GM18499 (cell line): ENCODE results near the gene C9orf43.
A peak's percentile ranks its signal among the peaks of the same experiment; 100 is the strongest.
"Not testable (repeated sequence)": the region's sequence is repeated elsewhere in the genome, so short reads cannot be mapped to it uniquely, and the experiment has no call there.

ENCODE experiments used
- ATAC-seq: cut with Tn5 transposase; IDR thresholded peaks from one replicate; pipeline ENCODE4 v1.9.1; 2021; ENCODE audit warnings: moderate number of reproducible peaks; ENCODE audit not compliant: insufficient read depth, unreplicated experiment

C9orf43 gene

DNA sequence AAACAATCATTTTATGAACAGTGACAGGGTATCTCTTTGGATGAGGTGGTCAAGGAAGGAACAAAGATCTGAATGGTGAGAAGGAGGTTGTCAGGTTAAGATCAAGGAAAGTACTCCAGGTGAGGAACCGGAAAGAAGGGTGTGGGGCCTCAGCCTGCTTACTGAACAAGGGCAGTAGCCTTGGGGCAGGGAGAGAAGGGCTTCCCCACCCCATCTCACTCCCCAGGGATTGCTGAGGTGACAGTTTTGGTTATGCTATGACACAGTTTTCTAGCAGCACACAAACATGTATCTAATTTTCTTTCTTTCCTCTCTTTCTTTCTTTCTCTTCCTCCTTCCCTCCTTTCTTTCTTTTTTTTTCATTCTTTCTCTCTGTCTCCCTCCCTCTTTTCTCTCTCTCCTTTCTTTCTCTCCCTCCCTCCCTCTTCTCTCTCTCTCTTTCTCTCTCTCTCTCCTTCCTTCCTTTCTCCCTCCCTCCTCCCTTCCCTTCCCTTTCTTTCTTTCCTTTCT is 29.6 kb upstream of the C9orf43 start:
- no peak for ATAC-seq

DNA sequence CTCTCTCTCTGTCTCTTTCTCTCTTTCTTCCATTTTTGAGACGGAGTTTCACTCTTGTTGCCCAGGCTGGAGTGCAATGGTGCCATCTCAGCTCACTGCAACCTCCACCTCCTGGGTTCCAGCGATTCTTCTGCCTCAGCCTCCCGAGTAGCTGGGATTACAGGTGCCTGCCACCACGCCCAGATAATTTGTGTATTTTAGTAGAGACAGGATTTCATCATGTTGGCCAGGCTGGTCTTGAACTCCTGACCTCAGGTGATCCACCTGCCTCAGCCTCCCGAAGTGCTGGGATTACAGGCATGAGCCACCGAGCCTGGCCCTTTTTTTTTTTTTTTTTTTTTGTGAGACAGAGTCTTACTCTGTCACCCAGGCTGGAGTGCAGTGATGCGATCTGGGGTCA is 29.1 kb upstream of the C9orf43 start:
- not testable (repeated sequence) for ATAC-seq

DNA sequence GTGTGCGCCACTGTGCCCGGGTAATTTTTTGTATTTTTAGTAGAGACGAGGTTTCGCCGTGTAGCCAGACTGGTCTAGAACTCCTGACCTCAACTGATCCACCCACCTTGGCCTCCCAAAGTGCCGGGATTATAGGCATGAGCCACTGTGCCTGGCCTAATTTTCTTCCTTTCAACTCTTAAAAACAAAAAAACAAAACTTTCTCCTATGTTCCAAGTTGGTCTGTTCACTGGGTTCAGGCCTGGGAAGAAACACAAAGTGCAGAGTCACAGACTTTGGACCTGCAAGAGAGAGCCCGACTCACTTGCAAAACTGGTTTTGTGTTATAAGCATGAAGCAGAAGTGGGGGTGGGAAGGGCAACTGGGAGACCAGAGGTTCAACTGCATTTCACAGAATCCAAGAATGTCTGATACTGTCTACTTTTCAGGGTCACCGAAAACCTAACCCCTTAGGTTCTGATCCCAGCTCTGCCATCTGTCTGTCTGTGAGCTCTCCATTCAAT is 28.6 kb upstream of the C9orf43 start:
- no peak for ATAC-seq

GRCh38 chr9:113386571-113387393 is 23.8 kb upstream of the C9orf43 start:
- no peak for ATAC-seq

GRCh38 chr9:113387560-113388230 is 22.9 kb upstream of the C9orf43 start:
- ATAC-seq: no peak

DNA sequence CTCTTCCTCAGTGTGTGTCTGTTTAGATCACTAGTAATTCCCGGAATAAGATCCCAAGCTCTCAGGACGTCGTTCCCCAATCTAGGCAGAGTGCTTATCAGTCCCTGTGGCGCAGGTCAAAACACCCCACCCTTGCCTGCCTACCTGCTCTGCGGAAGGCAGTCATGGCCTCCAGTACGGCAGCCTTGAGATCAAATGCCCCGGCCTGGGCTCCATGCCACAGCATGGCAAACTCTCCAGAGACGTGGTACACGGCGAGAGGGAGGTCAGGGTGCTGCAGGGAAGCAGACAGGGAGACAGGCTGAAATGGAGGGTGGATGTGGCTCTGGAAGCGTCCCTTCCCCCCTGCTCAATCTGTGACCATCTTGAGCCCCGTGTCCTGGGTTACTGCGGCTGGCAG is 21.7 kb upstream of the C9orf43 start:
- no peak for ATAC-seq

DNA sequence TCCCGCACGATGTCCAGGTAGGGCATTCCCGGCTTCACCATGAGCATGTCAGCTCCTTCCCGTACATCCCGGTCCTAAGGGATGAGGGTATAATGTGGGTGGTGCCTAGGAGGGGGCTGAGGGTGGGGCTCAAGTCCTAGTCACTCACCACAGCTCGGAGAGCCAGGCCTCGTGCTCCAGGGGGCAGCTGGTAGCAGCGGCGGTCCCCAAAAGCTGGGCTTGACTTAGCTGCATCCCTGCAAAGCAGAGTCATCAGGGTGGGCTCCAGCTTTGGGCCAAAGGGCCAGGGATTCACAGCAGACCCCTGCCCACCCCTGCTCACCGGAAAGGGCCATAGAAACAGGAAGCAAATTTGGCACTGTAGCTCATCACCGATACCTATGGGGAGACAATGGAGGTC is 21.1 kb upstream of the C9orf43 start:
- ATAC-seq: no peak

DNA sequence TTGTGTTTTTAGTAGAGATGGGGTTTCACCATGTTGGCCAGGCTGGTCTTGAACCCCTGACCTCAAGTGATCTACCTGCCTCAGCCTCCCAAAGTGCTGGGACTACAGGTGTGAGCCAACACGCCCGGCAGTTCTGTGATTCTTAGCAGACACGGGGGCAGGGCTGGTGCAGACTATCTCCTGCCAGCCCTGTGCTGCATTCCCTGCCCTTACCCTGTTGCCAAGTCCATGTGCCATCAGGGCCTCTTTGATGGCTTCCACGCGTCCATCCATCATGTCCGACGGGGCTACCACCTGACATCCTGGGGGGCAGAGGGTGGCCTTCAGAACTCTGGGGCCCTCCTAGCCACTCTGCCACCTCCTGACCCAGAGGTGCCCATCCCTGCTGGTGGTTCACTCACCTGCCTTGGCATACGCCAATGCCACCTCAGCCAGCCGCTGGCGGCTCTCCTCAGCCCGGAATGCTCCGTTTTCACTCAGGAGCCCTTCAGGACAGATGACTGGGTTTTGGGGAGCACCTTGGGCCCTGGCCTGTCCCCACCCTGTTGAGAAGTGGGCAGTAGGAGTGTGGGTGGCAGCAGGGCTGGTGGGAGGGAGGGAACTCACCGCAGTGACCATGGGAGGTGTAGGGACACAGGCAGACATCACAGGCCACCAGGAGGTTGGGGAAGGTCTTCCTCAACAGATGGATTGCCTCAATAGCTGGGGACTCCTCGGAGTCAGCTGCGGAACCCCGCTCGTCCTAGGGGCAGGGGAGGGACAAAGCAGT is 20.2 kb upstream of the C9orf43 start:
- ATAC-seq: no peak

- ATAC-seq: no peak
Observed at GRCh38 chr9:113391917-113392316, 18.6 kb upstream of the C9orf43 start.

DNA sequence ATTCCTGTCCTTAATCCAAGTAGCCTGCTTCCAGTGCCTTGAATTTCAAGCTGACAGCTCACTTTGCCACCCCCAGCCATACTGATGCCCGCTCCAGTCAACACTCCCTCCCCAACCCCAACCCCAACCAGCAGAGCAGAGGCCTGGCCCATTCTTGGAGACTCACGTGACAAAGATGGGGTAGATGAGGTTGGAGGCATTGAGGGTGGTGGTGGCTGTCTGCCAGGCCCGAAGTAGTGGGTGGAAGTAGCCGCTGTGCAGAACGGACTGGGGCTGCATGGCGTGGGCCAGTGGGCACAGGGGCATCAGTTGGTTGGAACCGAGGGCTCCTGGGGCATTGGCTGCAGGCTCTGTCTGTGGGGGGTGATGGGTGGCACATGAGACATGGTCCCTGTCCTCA is 17.3 kb upstream of the C9orf43 start:
- ATAC-seq: no peak

DNA sequence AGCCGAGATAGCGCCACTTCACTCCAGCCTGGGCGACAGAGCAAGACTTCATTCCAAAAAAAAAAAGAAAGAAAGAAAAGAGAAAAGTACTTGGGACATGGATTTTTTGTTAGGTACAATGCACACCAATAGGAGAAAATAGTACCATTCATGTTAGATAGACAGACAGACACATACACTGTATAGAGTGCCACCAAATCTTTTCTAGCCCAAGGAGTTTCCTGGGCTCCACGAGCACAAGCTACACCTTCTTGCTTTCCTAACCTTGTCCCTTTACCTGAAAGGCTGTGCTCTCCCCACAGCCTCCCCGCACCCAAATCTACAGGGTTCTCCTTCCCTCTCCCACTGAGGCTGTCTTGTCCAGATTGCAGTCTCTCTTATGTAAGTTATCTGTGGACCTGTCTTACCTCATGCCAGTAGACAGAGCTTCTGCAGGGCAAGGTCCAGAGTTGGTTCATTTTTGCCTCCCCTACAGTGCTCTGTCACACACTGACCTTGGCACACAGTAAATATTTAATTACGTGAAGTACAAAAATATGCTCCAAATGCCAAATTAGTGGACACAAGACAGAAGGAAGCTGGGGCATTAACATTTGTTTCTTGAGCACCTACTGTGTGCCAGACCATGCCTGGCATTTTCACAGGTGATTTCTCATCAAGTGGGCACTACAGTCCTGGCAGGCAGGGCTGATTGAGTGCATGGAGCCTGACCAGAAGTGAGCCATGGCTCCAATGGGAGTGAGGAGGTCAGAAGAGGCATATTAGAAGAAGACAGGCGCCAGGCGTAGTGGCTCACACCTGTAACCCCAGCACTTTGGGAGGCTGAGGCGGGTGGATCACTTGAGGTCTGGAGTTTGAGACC is 15.3 kb upstream of the C9orf43 start:
- ATAC-seq: no peak

GRCh38 chr9:113397203-113397631 is 13.3 kb upstream of the C9orf43 start:
- ATAC-seq: no peak

- ATAC-seq: no peak
Observed at GRCh38 chr9:113398796-113399195, 11.8 kb upstream of the C9orf43 start.

- no peak for ATAC-seq
Observed at GRCh38 chr9:113399646-113400200, 10.8 kb upstream of the C9orf43 start.

DNA sequence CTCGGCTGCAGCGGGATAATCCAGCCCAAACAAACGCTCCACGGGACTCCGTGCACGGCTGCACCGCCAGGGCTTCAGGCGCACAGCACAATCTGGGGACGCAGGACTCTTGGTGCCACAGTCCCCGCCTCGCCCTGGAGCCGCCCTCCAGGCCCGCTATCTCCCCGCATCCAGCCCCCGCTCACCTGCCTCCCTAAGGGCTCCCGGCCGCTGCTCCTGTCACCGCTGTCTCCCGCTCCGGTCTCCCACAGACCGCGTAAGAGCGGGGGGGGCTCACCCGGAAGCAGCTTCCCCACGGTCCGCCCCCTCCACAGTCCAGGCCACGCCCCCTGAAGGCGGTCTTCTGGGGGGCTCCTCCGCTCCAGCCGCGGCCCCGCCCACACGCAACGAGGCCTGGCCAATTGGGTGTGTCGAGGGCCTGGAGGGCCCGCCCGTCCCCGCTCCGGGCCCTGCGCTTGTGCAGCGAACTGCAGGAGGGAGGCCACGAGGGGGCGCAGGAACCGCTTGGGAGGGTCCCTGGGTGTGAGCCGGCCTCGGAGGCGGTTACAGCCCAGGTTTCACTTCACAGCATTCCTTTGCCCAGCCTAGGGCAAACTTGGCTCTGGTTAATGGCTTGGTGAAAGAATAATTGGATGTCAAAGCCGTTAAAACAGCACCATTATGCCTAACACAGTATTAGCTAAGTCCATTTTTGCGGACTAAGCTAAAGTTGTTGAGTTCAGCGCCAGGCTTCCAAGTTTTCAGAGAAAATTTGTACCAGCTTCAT is 9.3 kb upstream of the C9orf43 start, which contains the start of gene ALAD:
ALAD (minus strand) TSS at position 258 of the 766 bp plus-strand sequence. CDS start 7,725 bp downstream, outside the sequence.
- peak; percentile 96 for ATAC-seq

DNA sequence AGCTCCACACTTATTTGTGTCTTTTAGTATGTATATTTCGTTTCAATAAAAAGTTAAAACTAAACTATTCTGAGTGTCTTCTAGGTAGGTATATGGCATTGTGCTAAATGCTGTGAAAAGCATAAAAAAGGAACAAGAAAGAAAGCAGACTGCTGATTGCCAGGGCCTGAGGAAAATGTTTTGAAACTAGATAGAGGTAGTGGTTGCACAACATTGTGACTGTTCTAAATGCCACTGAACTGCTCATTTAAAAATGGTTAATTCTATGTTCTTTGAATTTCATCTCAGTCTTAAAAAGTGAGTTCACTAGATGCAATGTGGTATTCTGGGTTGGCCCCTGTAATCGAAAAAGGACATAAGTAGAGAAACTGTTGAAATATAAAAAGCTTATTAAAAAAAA is 6.9 kb upstream of the C9orf43 start:
- ATAC-seq: no peak

- ATAC-seq: not testable (repeated sequence)
Observed at GRCh38 chr9:113406353-113406752, 4.2 kb upstream of the C9orf43 start.

GRCh38 chr9:113406873-113407511 is 3.6 kb upstream of the C9orf43 start:
- ATAC-seq: peak; percentile 31
